GF-D8 (cell line): ENCODE measurements around the gene NFASC.

Experiments used
- DNase-seq: peaks from one replicate; lab custom pipeline; 2025; lab: John Stamatoyannopoulos, UW

The NFASC gene

GRCh38 chr1:204859861-204860267, 10.8 kb upstream of the NFASC start:
- no peak for DNase-seq

- no peak for DNase-seq
These were observed 7.6 kb upstream of the NFASC start for GRCh38 chr1:204863024-204863423.

- DNase-seq, result no peak
These were observed 6.9 kb upstream of the NFASC start for GRCh38 chr1:204863730-204864129.

GRCh38 chr1:204866051-204866596, 4.5 kb upstream of the NFASC start:
- DNase-seq, result no peak

- no peak for DNase-seq
These were observed 3.5 kb upstream of the NFASC start for GRCh38 chr1:204867203-204867602.

- no peak for DNase-seq
These were observed 2.9 kb upstream of the NFASC start for GRCh38 chr1:204867666-204868339.

GRCh38 chr1:204868340-204868700, 2.3 kb upstream of the NFASC start:
- no peak for DNase-seq

- DNase-seq, result no peak
These were observed 1.6 kb upstream of the NFASC start for GRCh38 chr1:204869097-204869496.

- DNase-seq, result no peak
These were observed 859 bp downstream of the NFASC start for GRCh38 chr1:204871405-204872037.

GRCh38 chr1:204872262-204872881, 1.7 kb downstream of the NFASC start:
- DNase-seq, result no peak

GRCh38 chr1:204873176-204873575, 2.5 kb downstream of the NFASC start:
- DNase-seq, result no peak

GRCh38 chr1:204873714-204874113, 3.1 kb downstream of the NFASC start:
- DNase-seq, result no peak

- no peak for DNase-seq
These were observed 3.6 kb downstream of the NFASC start for GRCh38 chr1:204874274-204874673.

- no peak for DNase-seq
These were observed 4.6 kb downstream of the NFASC start for GRCh38 chr1:204875255-204875654.

GRCh38 chr1:204878621-204879234, 8.1 kb downstream of the NFASC start:
- no peak for DNase-seq

- no peak for DNase-seq
These were observed 8.7 kb downstream of the NFASC start for GRCh38 chr1:204879351-204879750.

GRCh38 chr1:204880906-204881305, 10.2 kb downstream of the NFASC start:
- no peak for DNase-seq

GRCh38 chr1:204882479-204882878, 11.8 kb downstream of the NFASC start:
- no peak for DNase-seq

GRCh38 chr1:204883405-204883804, 12.7 kb downstream of the NFASC start:
- DNase-seq, result no peak

- no peak for DNase-seq
These were observed 14.6 kb downstream of the NFASC start for GRCh38 chr1:204885288-204885711.

- no peak for DNase-seq
These were observed 15.1 kb downstream of the NFASC start for GRCh38 chr1:204885790-204886189.

GRCh38 chr1:204887846-204888245, 17.2 kb downstream of the NFASC start:
- no peak for DNase-seq

- no peak for DNase-seq
These were observed 17.6 kb downstream of the NFASC start for GRCh38 chr1:204888294-204888693.
